A673 (cell line): ENCODE results near the gene CFAP161. TPM values are rescaled to one million over a fixed set of nuclear protein-coding genes. Genes with fewer than 3 reads are reported as not detected.

Experiments used
- BruUV-seq: library from RNA; stranded (reverse); fragments of 400-500 nt; replicated peaks from 2 replicates; lab custom pipeline; 2021; lab: Mats Ljungman, UMichigan
- CTCF ChIA-PET: fragments of 300-600 bp; sonication (Branson Sonifier 250); formaldehyde crosslinking; loops from one replicate; lab custom pipeline; 2022; ENCODE audit warnings: antibody characterized with exemption; lab: Charles Lee
- POLR2A ChIA-PET: fragments of 300-600 bp; sonication (Branson Sonifier 250); formaldehyde crosslinking; loops from one replicate; lab custom pipeline; 2022; ENCODE audit warnings: antibody characterized with exemption; ENCODE audit not compliant: low non-redundant PET; lab: Charles Lee
- DNase-seq: peaks from one replicate; pipeline ENCODE4 v3.0.0-alpha.2; 2015; ENCODE audit warnings: low spot score
- H3K27ac ChIP-seq: fragments of 200-600 bp; sonication (generic); 2 replicates; pipeline ENCODE4 v1.5.1; 2016; ENCODE audit warnings: mixed run types, low read depth, mild to moderate bottlenecking, mixed read lengths, antibody characterized with exemption, low read length; ENCODE audit not compliant: poor library complexity, severe bottlenecking
- H3K27me3 ChIP-seq: fragments of 200-600 bp; sonication (generic); replicated peaks from 2 replicates; pipeline ENCODE4 v1.6.1; 2017; ENCODE audit warnings: mixed run types, low read depth, mild to moderate bottlenecking, mixed read lengths, antibody characterized with exemption, low read length; ENCODE audit not compliant: insufficient read depth, poor library complexity
- H3K36me3 ChIP-seq: fragments of 200-600 bp; sonication (generic); 2 replicates; pipeline ENCODE4 v1.6.1; 2016; ENCODE audit warnings: mixed run types, mild to moderate bottlenecking, mixed read lengths, antibody characterized with exemption, low read length; ENCODE audit not compliant: insufficient read depth, poor library complexity, severe bottlenecking
- H3K4me1 ChIP-seq: fragments of 200-600 bp; sonication (generic); 2 replicates; pipeline ENCODE4 v1.6.1; 2017; ENCODE audit warnings: mixed run types, mild to moderate bottlenecking, mixed read lengths, antibody characterized with exemption, low read length; ENCODE audit not compliant: insufficient read depth, poor library complexity, severe bottlenecking
- H3K4me3 ChIP-seq: fragments of 200-600 bp; sonication (generic); 2 replicates; pipeline ENCODE4 v1.5.1; 2016; ENCODE audit warnings: low read depth, mixed run types, mild to moderate bottlenecking, mixed read lengths, low read length; ENCODE audit not compliant: poor library complexity, severe bottlenecking
- H3K9me3 ChIP-seq: fragments of 200-600 bp; sonication (generic); 2 replicates; pipeline ENCODE4 v1.6.1; 2016; ENCODE audit warnings: mixed run types, low read depth, mild to moderate bottlenecking, mixed read lengths, antibody characterized with exemption, low read length; ENCODE audit not compliant: poor library complexity, severe bottlenecking
- EZH2 ChIP-seq: fragments of 200-600 bp; sonication (generic); IDR thresholded peaks from 2 replicates; pipeline ENCODE4 v1.6.1; 2017; ENCODE audit warnings: borderline replicate concordance, low read depth, mild to moderate bottlenecking, mixed read lengths, antibody characterized with exemption, low read length; ENCODE audit not compliant: poor library complexity, severe bottlenecking
- intact Hi-C: fragments of 100-400 bp; cut with micrococcal nuclease; formaldehyde crosslinking; loops from one replicate; pipeline ENCODE4 v1.10.0; 2022; ENCODE audit not compliant: unreplicated experiment
- total RNA-seq: library from RNA; stranded (reverse); gene quantifications from 2 replicates; pipeline ENCODE4 v1.2.3, GENCODE V29; 2021
- TF ChIP-seq, protein P1 (sequence below): fragments of 300-800, 200-600 bp; sonication (generic); conservative IDR thresholded peaks from 2 replicates; pipeline ENCODE4 v1.5.1; 2017; ENCODE audit warnings: low read depth, mild to moderate bottlenecking, antibody characterized with exemption, low read length, moderate library complexity, mixed read lengths

Gene CFAP161
- total RNA-seq, 1 experiment from 2014 or later, result 2.8 TPM

- no peak for DNase-seq
- intact Hi-C loops, result no loop called here
- BruUV-seq, result no TSS peak
Measured at GRCh38 chr15:81168131-81168526, 34.1 kb downstream of the CFAP161 start.

GRCh38 chr15:81168644-81169043 lies 34.6 kb downstream of the CFAP161 start:
- ChIA-PET CTCF (no interaction called here), POLR2A (no interaction called here)
- Histone ChIP-seq H3K36me3 (no peaks in the 10 kb centered on the region), H3K4me1 (no peaks in the 10 kb centered on the region), H3K9me3 (no peaks in the 10 kb centered on the region), H3K4me3 (no peak overlapping the region), H3K27ac (no peak overlapping the region), H3K27me3 (peaks cover 12% of the 10 kb centered on the region)
- intact Hi-C loops, result no loop called here
- no TSS peak for BruUV-seq
- TF ChIP-seq, protein P1, sequence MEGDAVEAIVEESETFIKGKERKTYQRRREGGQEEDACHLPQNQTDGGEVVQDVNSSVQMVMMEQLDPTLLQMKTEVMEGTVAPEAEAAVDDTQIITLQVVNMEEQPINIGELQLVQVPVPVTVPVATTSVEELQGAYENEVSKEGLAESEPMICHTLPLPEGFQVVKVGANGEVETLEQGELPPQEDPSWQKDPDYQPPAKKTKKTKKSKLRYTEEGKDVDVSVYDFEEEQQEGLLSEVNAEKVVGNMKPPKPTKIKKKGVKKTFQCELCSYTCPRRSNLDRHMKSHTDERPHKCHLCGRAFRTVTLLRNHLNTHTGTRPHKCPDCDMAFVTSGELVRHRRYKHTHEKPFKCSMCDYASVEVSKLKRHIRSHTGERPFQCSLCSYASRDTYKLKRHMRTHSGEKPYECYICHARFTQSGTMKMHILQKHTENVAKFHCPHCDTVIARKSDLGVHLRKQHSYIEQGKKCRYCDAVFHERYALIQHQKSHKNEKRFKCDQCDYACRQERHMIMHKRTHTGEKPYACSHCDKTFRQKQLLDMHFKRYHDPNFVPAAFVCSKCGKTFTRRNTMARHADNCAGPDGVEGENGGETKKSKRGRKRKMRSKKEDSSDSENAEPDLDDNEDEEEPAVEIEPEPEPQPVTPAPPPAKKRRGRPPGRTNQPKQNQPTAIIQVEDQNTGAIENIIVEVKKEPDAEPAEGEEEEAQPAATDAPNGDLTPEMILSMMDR, result no peak
- TF ChIP-seq EZH2, result no peak
- DNase-seq, result no peak

More at GRCh38 chr15:81168131-81168526, 34.1 kb downstream of the CFAP161 start:
- ChIA-PET POLR2A (no interaction called here), CTCF (no interaction called here)
- Histone ChIP-seq H3K27me3 (peaks cover 12% of the 10 kb centered on the region), H3K36me3 (no peaks in the 10 kb centered on the region), H3K4me3 (no peak overlapping the region), H3K27ac (no peak overlapping the region), H3K4me1 (no peaks in the 10 kb centered on the region), H3K9me3 (no peaks in the 10 kb centered on the region)
- no peak for TF ChIP-seq EZH2
- TF ChIP-seq, protein P1, result no peak

- Histone ChIP-seq H3K9me3 (no peaks in the 10 kb centered on the region), H3K27me3 (peaks cover 12% of the 10 kb centered on the region), H3K4me3 (no peak overlapping the region), H3K4me1 (no peaks in the 10 kb centered on the region), H3K36me3 (no peaks in the 10 kb centered on the region), H3K27ac (no peak overlapping the region)
- no peak for DNase-seq
- TF ChIP-seq EZH2, result no peak
- TF ChIP-seq, protein P1, result no peak
- POLR2A ChIA-PET, result no interaction called here
- intact Hi-C loops, result no loop called here
- no TSS peak for BruUV-seq
- CTCF ChIA-PET, result no interaction called here
Measured at GRCh38 chr15:81170511-81170910, 36.4 kb downstream of the CFAP161 start.
